ENCODE measurements around the gene ACOT7.

ACOT7 gene

DNA sequence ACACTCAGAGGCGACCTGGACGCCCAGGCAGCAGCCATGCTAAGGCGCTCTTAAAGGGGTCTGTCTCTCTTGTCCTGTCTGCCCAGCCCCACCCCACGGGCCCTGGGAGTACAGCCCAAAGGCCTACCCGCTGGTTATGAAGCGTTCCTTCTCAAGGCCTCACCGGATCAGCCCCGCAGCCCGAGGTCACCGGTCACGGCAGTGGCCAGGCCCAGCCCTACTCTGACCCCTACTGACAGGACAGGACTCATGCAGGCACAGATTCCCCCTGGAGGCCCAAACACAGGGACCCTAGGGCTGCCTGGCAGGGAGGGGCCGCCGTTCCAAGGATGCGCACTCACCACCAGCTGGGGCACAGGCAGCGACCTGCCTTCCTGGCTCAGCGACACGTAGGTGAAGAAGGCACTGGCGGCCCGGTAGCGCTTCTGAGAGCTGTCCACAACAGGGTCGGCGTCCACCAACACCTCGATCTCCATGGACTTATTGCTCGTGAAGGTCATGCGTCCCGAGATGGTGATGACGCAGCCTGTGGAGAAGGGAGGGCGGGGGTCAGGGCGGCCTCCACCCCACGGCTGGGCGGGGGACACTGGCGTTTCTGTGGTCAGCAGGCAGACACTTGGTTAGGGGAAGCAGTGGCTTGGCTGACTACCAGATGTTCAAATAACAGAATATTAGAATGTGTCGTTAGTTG, 112.7 kb downstream of the ACOT7 start:
- no peaks in the 10 kb centered on the region for H3K9me3 Mint-ChIP-seq
- H3K36me3 Mint-ChIP-seq (ENCODE audit: low read depth): no peaks in the 10 kb centered on the region
- H3K4me3 Mint-ChIP-seq: no peak overlapping the region

DNA sequence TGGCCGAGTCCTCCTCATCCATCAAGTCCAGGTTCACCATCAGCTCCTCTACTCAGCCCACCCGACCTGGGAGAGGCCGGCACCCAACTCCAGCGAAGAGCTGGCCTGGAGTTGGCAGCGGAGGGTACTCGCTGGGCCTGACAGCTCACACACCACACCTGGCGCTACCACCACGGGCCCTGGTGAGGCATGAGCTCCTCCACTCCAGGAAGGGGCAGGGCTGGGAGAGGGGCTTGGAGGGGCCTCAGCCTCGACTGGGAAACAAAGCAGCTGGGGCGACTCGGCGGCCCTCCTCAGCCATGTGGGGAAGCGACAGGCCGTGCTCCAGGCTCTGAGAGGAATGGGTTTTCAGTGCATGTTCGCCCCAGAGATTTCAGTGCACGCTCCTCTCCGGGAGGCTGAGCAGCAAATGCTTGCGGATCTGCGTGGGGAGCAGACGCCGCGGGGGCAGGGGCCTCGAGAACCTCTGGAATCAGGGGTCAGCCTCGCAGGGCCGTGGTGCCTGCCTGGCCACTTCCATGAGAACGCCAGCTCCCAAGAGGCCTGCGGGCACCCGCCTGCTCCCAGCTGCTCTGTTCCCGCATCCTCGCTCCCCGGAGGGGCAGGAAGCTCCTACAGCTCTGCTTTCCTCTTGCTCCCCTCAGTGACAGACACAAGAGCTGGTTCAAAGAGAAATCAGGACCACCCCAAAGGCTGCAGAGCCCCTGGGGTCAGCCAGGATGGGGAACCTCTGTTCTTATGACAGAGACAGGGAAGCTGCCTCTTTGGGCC, 113.8 kb downstream of the ACOT7 start:
- H3K9me3 Mint-ChIP-seq: no peaks in the 10 kb centered on the region
- H3K36me3 Mint-ChIP-seq (ENCODE audit: low read depth): no peaks in the 10 kb centered on the region
- H3K4me3 Mint-ChIP-seq: no peak overlapping the region
- H3K4me1 Mint-ChIP-seq (ENCODE audit: low read depth): no peaks in the 10 kb centered on the region
- H3K27ac Mint-ChIP-seq: no peak overlapping the region
- H3K27me3 Mint-ChIP-seq (ENCODE audit: low read depth): no peaks in the 10 kb centered on the region

More for the DNA sequence above, 112.7 kb downstream of the ACOT7 start:
- H3K27ac Mint-ChIP-seq: no peak overlapping the region
- no peaks in the 10 kb centered on the region for H3K4me1 Mint-ChIP-seq (ENCODE audit: low read depth)
- H3K27me3 Mint-ChIP-seq (ENCODE audit: low read depth): no peaks in the 10 kb centered on the region

DNA sequence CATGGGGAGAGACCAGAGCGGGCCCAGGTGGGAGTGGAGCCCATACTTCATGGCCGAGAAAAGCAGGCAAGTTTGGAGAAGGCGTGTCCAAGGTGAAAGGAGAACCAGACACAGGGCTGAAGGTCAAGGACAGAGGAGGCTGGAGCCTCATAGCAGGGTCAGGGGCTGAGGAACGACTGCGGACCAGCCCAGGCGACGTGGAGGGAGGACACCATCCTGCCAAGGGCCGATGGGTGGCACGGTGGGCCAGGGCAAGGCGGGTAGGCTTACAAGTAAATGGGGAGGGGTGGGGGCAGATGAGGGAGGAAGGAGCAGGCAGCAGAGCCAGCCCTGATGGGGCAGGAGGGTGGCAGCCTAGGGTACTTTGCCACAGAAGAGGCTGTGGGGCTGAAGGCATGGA, 114.5 kb downstream of the ACOT7 start:
- no peak overlapping the region for H3K27ac Mint-ChIP-seq

DNA sequence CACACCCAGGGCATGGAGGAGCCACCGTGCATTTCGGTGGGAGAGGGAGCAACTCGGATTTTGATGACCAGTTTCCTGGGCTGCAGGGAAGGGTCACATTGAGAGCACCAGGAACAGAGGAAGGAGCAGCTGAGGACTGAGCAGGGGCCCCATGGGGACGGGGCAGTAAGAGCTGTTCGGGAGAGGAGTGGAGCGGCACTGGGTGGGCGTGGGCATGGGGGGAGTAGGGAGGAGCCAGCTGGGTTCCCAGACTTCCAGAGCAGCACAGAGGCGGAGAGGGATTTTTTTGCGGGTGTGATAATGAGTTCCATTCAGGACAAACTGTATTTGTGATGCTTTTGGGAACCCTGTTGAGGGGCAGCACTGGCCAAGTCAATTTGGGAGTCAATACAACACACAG, 115.3 kb downstream of the ACOT7 start:
- no peak overlapping the region for H3K4me3 Mint-ChIP-seq
- no peaks in the 10 kb centered on the region for H3K36me3 Mint-ChIP-seq (ENCODE audit: low read depth)
- H3K27ac Mint-ChIP-seq: no peak overlapping the region
- no peaks in the 10 kb centered on the region for H3K27me3 Mint-ChIP-seq (ENCODE audit: low read depth)
- H3K9me3 Mint-ChIP-seq: no peaks in the 10 kb centered on the region
- H3K4me1 Mint-ChIP-seq (ENCODE audit: low read depth): no peaks in the 10 kb centered on the region

More for the DNA sequence above, 114.5 kb downstream of the ACOT7 start:
- H3K9me3 Mint-ChIP-seq: no peaks in the 10 kb centered on the region
- H3K27me3 Mint-ChIP-seq (ENCODE audit: low read depth): no peaks in the 10 kb centered on the region
- H3K4me3 Mint-ChIP-seq: no peak overlapping the region
- no peaks in the 10 kb centered on the region for H3K36me3 Mint-ChIP-seq (ENCODE audit: low read depth)
- H3K4me1 Mint-ChIP-seq (ENCODE audit: low read depth): no peaks in the 10 kb centered on the region

DNA sequence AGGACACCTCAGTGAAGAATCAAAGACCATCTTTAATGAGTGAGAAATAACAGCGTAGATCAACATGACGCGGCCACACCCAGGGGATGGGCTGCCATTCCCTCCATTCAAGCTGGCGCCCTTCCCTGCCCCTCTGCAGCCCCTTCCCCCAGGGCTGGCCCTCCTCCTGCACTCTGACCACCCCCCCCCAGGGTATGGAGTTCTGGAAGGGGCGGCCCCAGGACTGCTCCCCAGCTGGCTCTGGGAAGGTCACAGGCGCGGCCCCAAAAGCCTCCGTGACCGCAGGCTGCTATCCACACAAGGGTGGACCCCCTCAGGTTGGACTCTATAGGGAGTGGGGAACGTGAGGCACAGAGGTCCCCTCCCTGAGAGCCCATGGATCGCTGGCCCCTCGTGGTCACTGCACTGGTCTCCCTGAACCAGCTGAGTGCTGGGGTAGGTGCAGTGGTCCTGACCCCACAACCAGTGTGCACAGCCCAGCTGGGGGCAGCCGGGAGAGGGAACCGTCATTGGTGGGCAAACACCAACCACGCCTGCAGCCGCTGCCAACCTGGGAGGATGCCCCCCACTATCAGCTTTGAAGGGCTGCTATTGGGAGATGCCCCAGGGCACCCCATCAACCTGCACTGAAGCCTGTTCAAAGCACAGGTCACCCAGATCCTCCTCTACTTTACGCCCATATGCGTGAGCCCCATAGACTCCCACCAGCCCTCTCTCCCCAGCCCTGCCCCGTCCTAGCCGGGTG, 116.6 kb downstream of the ACOT7 start:
- H3K4me3 Mint-ChIP-seq: no peak overlapping the region
- H3K4me1 Mint-ChIP-seq (ENCODE audit: low read depth): no peaks in the 10 kb centered on the region
- no peaks in the 10 kb centered on the region for H3K9me3 Mint-ChIP-seq
- H3K36me3 Mint-ChIP-seq (ENCODE audit: low read depth): no peaks in the 10 kb centered on the region
- H3K27me3 Mint-ChIP-seq (ENCODE audit: low read depth): no peaks in the 10 kb centered on the region
- no peak overlapping the region for H3K27ac Mint-ChIP-seq

DNA sequence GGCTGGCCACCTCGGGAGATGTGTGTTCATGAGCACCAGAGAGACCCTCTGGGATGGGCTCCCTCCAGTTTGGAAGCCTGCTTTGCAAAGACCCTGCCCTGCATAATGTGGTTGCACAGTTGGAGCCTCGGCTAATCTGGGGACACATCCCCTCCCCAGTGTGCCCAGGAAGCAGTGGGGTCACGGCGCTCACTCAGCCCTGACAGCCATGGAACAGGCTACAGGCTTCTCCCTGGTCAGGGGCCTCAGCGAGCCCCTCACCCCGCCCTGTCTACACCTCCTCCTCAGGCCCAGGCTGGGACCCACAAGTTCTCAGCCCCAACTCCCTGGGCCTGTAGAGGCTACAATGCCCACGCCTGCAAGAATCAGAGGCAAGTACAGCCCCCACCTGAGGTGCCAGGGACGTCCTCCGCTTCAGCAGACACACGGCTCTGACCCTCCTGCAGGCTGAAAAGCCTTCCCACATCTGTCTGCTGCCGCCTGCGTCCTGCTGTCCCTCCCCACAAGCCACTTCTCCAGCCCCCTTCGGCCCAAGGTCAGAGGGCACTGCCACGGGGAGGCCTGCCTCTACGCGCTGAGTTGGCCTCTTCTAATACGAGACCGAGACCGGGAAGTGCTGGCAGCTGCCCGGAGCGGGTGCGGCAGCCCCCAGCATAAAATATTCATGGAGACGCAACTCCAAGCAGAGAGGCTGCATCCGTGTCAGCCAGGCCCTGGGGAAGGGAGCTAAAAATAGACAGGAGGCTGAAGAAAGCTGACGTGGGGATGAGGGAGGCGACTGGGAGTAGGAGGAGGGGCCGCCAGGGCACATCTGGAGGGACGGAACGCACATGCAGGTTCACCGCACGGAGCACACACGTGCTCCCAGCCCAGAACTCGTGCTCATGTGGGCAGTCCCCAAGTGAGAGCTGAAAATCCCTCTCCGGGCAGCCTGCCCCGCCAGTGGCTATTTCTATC, 117.5 kb downstream of the ACOT7 start:
- no peaks in the 10 kb centered on the region for H3K36me3 Mint-ChIP-seq (ENCODE audit: low read depth)
- H3K27ac Mint-ChIP-seq: no peak overlapping the region
- H3K4me1 Mint-ChIP-seq (ENCODE audit: low read depth): no peaks in the 10 kb centered on the region
- H3K27me3 Mint-ChIP-seq (ENCODE audit: low read depth): no peaks in the 10 kb centered on the region
- H3K9me3 Mint-ChIP-seq: no peaks in the 10 kb centered on the region
- H3K4me3 Mint-ChIP-seq: no peak overlapping the region

DNA sequence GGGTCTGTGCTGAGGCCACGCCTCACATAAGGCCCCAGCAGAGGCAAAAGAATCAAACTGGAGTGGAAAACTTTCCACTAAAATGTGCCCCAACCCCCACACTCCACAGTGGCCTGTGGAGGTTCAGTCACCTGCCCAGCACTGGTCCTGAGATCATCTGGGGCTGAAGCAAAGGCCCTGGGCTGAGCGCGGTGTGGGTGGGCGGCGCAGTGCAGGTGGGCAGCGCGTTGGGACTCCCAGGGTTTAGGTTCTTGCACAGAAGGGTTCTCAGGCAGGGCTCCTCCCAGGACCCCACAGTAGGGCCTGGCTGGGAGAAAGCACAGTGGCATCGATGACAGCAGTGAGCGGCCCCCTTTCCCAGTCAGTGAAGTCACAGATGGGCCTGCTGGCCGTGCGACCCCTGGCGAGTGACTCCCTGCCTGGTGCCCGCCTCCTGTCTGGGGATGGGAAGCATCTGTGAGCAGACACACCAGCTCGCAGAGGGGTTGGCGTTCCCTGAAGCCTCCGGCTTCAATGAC, 118.9 kb downstream of the ACOT7 start:
- Mint-ChIP-seq H3K9me3 (no peaks in the 10 kb centered on the region), H3K27me3 (ENCODE audit: low read depth) (no peaks in the 10 kb centered on the region), H3K4me3 (no peak overlapping the region), H3K27ac (no peak overlapping the region), H3K36me3 (ENCODE audit: low read depth) (no peaks in the 10 kb centered on the region), H3K4me1 (ENCODE audit: low read depth) (no peaks in the 10 kb centered on the region)

DNA sequence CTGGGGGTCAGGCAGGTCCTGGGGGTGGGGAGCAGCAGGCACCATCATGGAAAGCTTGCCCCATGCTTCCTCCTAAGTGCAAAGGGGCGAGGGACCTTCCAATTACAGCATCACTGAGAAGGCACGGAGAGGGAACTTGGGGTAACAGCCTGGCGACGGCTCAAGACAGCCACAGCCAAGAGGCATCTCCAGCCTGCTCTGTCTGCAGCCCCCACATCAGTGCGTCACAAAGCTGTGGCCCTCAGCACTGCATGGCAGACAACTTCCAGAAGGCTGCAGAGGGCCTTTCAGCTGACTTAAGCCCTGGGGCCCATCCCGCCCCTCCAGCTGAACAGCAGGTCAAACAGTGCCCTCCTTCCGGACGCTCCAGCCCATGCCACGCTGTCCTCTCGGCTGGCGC, 119.5 kb downstream of the ACOT7 start:
- Mint-ChIP-seq H3K27me3 (ENCODE audit: low read depth) (no peaks in the 10 kb centered on the region), H3K36me3 (ENCODE audit: low read depth) (no peaks in the 10 kb centered on the region), H3K9me3 (no peaks in the 10 kb centered on the region), H3K4me3 (no peak overlapping the region), H3K4me1 (ENCODE audit: low read depth) (no peaks in the 10 kb centered on the region), H3K27ac (no peak overlapping the region)

DNA sequence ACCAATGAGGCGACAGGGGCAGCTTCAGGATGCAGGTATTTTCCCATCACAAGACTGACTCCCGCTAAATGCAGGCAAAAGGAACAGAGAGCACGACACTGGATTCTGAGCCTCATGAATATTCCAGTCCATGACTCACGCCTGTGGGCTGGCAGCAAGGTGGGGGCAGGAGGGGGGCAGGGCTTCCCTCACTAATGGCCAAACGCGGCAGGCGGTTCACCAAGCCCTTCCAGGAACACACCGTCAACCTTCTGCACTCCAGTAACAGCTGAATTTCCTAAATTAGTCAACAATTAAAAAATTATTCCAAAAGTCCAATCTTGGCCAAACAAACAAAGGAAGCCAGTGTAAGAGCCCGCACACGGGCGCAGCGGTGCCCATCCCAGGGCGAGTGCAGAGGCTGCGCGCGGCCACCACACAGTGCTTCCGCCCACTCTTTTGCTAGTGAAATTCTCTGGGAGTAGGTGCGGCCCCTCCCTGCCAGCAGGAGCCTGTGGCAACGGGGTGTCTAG, 120.1 kb downstream of the ACOT7 start:
- no peak overlapping the region for H3K4me3 Mint-ChIP-seq
- no peaks in the 10 kb centered on the region for H3K4me1 Mint-ChIP-seq (ENCODE audit: low read depth)
- H3K27me3 Mint-ChIP-seq (ENCODE audit: low read depth): no peaks in the 10 kb centered on the region
- no peaks in the 10 kb centered on the region for H3K36me3 Mint-ChIP-seq (ENCODE audit: low read depth)
- no peaks in the 10 kb centered on the region for H3K9me3 Mint-ChIP-seq
- H3K27ac Mint-ChIP-seq: no peak overlapping the region

DNA sequence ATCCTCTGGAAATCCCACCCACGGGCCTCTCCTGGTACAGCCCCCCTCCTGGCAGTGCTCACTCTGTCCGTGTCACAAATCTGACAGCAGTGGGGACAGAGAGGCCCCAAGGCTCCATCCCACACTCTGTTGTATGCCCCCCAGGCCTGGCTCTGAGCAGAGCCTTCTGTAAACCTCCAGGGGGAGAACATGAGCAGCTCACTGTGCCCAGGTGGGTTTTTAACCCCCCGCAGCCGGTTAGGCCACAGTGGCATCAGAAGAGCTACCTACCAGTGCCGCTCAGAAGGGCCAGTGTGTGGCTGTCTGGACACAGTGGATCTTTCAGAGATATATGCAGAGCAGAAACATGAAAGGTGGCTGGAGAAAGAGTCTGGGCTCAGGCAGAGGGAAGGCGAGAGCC, 120.7 kb downstream of the ACOT7 start:
- Mint-ChIP-seq H3K36me3 (ENCODE audit: low read depth) (no peaks in the 10 kb centered on the region), H3K27me3 (ENCODE audit: low read depth) (no peaks in the 10 kb centered on the region), H3K9me3 (no peaks in the 10 kb centered on the region), H3K27ac (no peak overlapping the region), H3K4me1 (ENCODE audit: low read depth) (no peaks in the 10 kb centered on the region), H3K4me3 (no peak overlapping the region)

DNA sequence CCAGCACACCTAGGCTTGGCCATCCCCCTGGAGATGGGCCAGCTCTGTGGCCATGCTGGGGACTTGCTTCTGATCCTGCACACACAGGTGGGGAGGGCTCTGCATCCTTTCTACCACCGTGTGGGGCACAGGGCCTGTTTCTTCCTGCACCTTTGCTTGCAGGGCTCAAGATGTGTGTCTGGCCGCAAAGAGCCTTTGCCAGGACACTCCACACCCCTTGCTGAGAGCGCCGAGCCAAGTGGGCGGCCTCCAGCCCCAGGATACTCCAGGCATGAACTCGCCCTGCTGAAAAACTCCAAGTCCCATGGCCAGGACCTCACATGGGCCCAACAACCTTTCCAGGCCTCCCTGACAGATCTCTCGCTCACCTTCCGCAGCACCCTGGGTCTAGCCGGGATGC, 121.1 kb downstream of the ACOT7 start:
- Mint-ChIP-seq H3K4me3 (no peak overlapping the region), H3K36me3 (ENCODE audit: low read depth) (no peaks in the 10 kb centered on the region), H3K4me1 (ENCODE audit: low read depth) (no peaks in the 10 kb centered on the region)

DNA sequence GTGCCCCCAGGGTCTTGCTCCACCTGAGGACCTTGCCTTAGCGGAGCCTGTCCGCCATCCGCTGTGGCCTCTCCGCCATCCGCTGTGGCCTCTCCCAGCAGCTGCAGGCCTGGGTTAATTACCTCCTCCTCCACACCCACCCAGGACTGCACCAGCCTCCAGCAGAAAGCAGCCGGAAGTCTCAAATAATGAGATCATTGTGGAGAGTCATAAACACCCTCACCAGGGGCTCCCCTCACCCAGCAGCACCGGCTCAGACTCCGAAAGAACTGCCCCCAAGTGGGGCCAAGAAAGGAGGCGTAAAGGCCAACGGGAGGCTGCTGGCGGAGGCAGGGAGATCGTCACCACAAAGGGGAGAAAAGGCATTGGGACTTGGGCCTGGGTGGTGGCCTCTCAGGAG, 122.0 kb downstream of the ACOT7 start:
- H3K9me3 Mint-ChIP-seq: no peaks in the 10 kb centered on the region
- H3K36me3 Mint-ChIP-seq (ENCODE audit: low read depth): no peaks in the 10 kb centered on the region
- H3K4me3 Mint-ChIP-seq: no peak overlapping the region
- no peaks in the 10 kb centered on the region for H3K4me1 Mint-ChIP-seq (ENCODE audit: low read depth)
- no peak overlapping the region for H3K27ac Mint-ChIP-seq
- H3K27me3 Mint-ChIP-seq (ENCODE audit: low read depth): no peaks in the 10 kb centered on the region

More for the DNA sequence above, 121.1 kb downstream of the ACOT7 start:
- H3K27me3 Mint-ChIP-seq (ENCODE audit: low read depth): no peaks in the 10 kb centered on the region
- no peaks in the 10 kb centered on the region for H3K9me3 Mint-ChIP-seq
- no peak overlapping the region for H3K27ac Mint-ChIP-seq

DNA sequence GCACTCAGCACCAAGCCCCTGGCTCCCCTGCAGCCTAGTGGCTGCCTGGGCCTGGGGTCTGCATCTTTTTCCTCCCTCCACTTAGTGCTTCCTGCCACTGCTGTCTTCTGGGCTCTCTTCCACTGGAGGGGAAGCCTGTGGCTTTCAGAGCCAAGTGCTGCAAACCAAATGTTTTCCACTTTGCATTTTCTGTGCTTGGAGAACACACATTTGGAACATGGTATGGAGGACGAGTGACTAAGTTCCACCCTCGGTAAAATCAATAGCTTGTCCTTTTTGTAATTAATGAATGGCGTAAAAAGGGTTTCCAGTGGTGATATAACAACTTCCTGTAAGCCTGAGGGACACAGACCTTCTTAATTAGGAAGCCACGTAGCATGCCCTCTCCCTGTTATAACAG, 122.6 kb downstream of the ACOT7 start:
- Mint-ChIP-seq H3K4me1 (ENCODE audit: low read depth) (no peaks in the 10 kb centered on the region), H3K27ac (no peak overlapping the region), H3K27me3 (ENCODE audit: low read depth) (no peaks in the 10 kb centered on the region), H3K9me3 (no peaks in the 10 kb centered on the region), H3K4me3 (no peak overlapping the region), H3K36me3 (ENCODE audit: low read depth) (no peaks in the 10 kb centered on the region)

DNA sequence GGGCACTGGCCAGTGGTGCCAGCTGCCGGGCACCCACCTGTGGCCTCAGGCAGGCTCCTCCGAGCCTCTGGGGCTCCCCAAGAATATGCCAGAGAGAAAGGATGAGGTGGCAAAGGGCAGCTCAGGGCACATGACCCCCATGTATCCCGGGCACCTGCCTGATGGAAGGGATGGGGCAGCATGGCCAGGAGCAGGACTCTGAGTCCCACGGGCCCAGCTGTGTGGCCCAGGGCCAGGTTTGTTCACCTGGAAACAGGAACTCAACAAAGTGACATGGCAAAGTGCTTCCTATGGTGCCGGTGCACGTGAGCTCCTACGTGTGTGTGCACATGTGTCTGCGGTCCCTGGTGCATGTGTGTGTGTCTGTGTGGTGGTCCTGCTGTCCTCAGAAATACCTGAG, 123.2 kb downstream of the ACOT7 start:
- no peaks in the 10 kb centered on the region for H3K36me3 Mint-ChIP-seq (ENCODE audit: low read depth)
- no peaks in the 10 kb centered on the region for H3K4me1 Mint-ChIP-seq (ENCODE audit: low read depth)
- no peak overlapping the region for H3K4me3 Mint-ChIP-seq
- no peak overlapping the region for H3K27ac Mint-ChIP-seq
- no peaks in the 10 kb centered on the region for H3K9me3 Mint-ChIP-seq
- no peaks in the 10 kb centered on the region for H3K27me3 Mint-ChIP-seq (ENCODE audit: low read depth)
